Erythroblast (primary cell): ENCODE measurements around the gene DYTN.

Source experiments
- DNase-seq, 2 experiments: peaks; one replicate each; lab custom pipeline; 2025; lab: John Stamatoyannopoulos, UW
- GATA1 ChIP-seq: IDR thresholded peaks from 2 replicates; pipeline ENCODE4 v1.6.1; 2011; ENCODE audit warnings: low read depth, mild to moderate bottlenecking, control low read depth, low read length, moderate library complexity
- POLR2A ChIP-seq: IDR thresholded peaks from 2 replicates; pipeline ENCODE4 v1.6.1; 2011; ENCODE audit warnings: mild to moderate bottlenecking, low read length

DYTN gene, protein sequence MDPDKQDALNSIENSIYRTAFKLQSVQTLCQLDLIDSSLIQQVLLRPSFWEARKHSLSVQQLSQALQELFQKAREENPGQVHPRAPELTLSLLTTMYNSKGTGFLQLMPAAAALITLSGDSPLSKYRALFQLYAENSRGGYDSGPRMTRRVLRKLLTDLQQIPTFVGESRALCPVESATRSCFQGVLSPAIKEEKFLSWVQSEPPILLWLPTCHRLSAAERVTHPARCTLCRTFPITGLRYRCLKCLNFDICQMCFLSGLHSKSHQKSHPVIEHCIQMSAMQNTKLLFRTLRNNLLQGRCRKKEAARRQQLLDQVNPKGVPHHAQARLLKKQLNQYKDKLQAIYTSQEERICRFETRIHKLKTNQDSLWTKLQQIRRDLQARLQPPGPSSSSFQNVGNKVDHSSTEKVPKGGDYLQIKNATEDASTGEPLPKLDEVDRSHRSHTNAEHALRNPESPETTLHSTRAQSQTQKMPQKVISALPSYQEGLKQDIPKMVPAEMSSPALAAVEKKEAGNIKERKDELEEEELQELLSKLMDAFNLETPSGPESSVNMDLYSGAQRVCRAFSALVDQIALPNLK

DNA sequence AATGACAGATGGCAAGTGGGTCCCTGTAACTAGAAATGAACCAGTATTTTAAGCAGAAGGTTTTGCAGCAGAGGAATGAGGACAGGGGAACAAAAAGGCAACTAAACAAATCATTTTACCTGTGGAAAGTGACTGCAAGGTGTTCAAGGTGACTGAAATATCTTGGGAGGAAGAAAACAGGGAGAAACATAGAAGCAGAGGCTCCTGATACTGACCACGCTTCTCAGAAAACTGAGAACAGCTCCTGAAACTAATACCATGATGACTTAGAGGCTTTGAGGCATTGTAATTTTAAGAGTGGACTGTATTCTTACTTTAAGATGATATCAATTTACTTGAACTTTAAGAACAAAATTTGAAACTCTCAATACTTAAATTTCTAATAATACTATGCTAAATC, at the start of gene DYTN:
DYTN (minus strand) TSS at position 101 of the 400 bp plus-strand sequence. CDS start 117 bp downstream, outside the sequence.
- TF ChIP-seq POLR2A (no peak), GATA1 (no peak)
- DNase-seq, result no peak

- DNase-seq, result no peak
- no peak for TF ChIP-seq GATA1
- no peak for TF ChIP-seq POLR2A
Observed at GRCh38 chr2:206766057-206766930, 48.1 kb upstream of the DYTN start.

GRCh38 chr2:206765242-206766056, 47.3 kb upstream of the DYTN start, which contains the start of the genes FASTKD2 and MDH1B:
Gene FASTKD2, plus strand, starts transcription at chr2:206765606. Its CDS starts 1,088 bp downstream, at chr2:206766694.
Gene MDH1B, minus strand, starts transcription at chr2:206765328. Its CDS starts 57 bp downstream, at chr2:206765271.
- DNase-seq, result peak; percentile 93 to 96
- TF ChIP-seq GATA1 (no peak), POLR2A (peak; percentile 94)

DNA sequence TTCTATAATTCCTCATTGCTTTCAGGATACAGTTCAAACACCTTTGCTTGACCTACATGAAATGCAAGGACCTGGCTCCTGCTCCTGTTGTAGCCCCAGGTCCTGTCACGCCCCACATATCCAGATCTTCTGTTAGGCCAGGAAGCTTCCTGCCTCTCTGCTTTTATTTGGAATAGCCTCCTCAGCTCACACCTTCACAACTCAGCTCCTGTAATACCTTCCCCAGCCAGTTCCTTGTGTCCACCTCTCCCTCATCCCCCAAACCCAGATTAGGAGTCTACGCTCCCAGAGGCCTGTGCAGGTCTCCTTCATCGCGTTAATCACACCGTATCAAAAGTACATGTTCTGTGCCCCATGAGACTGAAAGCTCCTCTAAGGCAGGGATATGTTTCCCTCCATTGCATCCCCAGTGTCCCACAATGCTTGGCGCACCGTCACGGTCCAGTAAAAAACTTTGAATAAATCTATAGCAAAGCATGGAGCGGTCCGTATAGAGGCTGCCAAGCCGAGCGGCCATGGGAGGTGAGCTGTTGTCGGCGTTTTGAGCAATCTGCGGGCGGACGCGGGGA, 46.6 kb upstream of the DYTN start:
- TF ChIP-seq POLR2A (no peak), GATA1 (no peak)
- DNase-seq, result no peak

GRCh38 chr2:206756816-206757215, 38.6 kb upstream of the DYTN start:
- no peak for DNase-seq
- TF ChIP-seq GATA1 (no peak), POLR2A (no peak)

DNA sequence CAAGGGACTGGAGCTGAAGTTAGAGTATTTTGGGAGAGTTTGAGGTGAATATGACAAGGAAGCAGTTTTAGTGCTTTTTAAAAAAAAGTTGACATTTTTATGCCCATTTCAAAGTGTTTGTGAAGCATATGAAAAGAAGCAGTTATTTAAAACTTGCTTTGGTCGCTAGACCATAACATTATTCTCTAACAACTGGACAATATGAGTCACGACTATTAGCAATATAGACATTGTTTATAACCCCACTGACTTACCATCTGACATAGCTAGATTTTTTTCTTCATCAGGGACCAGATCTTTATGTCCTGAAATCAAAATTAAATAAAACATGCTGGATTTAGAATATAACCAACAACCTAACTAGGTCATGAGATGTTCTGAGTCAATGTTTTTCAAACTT, 22.6 kb upstream of the DYTN start:
- DNase-seq, result no peak
- TF ChIP-seq POLR2A, result no peak
- no peak for TF ChIP-seq GATA1

DNA sequence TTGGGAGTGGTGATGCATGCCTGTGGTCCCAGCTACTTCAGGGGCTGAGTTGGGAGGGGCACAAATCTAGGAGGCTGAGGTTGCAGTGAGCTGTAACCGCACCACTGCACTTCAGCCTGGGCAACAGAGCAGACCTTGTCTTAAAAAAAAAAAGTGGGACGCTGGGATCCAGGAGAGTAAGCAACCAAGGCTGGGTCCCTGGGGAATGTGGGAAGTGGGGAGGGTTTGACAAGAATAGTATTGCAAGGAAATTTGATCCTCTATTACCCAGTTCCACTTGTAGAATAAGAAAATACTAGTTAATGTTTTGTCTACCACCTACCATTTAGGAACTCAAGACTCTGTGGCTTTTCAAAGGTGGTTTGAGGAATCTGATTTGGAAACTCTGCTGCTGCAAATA, 21.1 kb upstream of the DYTN start:
- DNase-seq, result no peak
- no peak for TF ChIP-seq POLR2A
- TF ChIP-seq GATA1, result no peak

DNA sequence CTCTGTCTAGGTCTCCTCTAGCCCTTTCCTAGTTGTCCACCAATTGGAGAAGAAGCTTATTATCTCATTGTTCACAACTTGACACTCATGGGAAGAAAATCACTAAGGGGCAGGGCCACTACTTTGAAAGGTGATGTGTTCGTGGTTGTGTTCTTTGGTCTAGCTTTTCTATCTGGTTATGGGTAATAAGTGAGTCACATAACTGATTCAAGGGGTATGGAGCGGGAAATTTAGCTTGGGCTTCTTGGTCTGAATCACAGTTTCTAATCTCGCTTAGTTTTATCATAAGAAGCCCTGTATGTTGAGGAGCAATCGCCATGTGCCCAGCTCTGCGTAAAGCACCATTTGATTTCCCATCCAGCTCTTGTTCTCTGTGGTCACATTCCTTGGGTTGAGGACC, 18.7 kb upstream of the DYTN start:
- TF ChIP-seq POLR2A, result no peak
- TF ChIP-seq GATA1, result no peak

DNA sequence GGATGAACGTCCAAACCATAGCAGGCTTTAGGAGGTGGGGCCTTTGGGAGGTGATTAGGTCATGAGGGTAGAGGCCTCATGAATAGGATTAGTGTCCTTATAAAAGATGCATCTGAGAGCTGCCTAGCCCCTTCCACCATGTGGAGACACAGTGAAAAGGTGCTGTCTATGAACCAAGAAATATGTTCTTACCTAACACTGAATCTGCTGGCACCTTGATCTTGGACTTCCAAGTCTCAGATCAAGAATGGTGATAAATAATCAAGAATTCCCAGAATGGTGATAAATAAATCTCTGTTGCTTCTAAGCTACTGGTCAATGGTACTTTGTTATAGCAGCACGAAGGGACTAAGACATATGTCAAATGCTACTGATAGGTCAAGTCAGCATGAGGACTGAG, 15.1 kb upstream of the DYTN start:
- TF ChIP-seq POLR2A (no peak), GATA1 (no peak)
- DNase-seq, result no peak

More for the DNA sequence above, 18.7 kb upstream of the DYTN start:
- no peak for DNase-seq

DNA sequence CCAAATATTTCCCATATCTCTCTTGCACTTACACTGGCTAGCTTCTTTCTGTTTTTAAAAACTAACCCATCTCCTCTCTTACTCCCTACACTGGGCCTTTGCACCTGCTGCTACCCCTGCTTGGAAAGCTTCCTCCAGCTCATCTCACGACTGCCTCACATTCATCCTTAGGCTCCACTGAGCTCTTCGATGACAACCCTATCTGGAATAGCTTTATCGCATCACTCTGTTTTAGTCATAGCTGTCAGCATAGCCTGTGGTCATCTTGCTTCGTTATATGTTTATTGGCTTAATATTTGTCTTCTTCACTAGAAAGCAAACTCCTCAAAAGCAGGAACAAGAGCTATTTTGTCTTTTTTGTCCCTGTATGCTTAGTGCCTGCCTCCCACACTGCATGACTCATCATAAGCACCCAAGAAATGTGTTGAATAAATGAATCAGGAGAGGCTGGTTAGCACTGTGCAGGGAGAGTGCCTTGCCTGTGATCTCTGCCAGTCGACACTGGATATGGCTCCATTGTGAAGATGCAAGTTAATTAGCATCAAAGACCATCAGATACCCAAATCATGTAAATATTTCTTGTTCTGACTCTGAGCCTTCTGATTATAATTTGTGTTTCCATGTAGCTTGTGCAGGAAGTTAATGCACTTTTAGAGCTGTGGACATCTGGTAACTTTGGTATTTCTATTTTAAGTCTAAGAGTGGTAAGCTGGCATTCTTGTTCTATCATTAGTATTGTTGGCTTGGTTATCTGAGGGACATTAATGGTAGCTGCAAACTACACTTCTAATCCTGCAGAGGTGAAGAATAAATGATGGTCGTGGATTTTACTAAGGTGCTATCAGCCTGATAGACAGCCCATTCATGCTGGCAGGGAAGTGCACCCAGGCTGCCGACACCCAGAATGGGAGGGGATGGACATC, 10.3 kb upstream of the DYTN start:
- TF ChIP-seq POLR2A, result no peak
- TF ChIP-seq GATA1, result no peak
- no peak for DNase-seq

GRCh38 chr2:206727287-206727686, 9.1 kb upstream of the DYTN start:
- DNase-seq, result no peak
- TF ChIP-seq POLR2A (no peak), GATA1 (no peak)
